Right hindlimb (tissue), 1 donor: ENCODE results near the gene PLAC9.
A peak's percentile ranks its signal among the peaks of the same experiment; 100 is the strongest.

Experiments
- DNase-seq: peaks from one replicate; pipeline ENCODE4 v3.0.0-alpha.2; 2018

PLAC9 gene

DNA sequence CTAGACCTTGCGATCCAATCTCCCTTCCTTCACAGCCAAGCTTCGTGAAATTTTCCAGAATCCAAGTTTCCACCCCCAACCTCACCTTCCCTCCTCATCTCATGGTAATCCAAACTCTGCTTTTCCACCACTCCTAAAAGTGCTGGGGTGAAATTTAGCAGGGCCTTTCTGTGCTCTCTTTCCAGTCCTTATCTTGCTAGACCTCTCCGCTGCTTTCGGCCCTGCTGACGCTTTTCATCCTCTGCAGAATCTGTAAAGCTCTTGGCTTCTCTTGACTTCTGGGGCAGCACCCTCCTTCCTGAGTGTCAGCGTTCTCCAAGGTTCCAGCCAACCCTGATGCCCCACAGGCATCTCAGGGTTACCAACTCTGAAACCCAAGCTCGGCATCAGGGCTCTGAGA is 7.7 kb downstream of the PLAC9 start:
- no peak for DNase-seq

- peak; percentile 19 for DNase-seq
Observed at GRCh38 chr10:80141696-80142460, 9.3 kb downstream of the PLAC9 start.

GRCh38 chr10:80144067-80144695 is 11.7 kb downstream of the PLAC9 start:
- peak; percentile 33 for DNase-seq

GRCh38 chr10:80144696-80145131 is 12.2 kb downstream of the PLAC9 start:
- DNase-seq = peak; percentile 19

DNA sequence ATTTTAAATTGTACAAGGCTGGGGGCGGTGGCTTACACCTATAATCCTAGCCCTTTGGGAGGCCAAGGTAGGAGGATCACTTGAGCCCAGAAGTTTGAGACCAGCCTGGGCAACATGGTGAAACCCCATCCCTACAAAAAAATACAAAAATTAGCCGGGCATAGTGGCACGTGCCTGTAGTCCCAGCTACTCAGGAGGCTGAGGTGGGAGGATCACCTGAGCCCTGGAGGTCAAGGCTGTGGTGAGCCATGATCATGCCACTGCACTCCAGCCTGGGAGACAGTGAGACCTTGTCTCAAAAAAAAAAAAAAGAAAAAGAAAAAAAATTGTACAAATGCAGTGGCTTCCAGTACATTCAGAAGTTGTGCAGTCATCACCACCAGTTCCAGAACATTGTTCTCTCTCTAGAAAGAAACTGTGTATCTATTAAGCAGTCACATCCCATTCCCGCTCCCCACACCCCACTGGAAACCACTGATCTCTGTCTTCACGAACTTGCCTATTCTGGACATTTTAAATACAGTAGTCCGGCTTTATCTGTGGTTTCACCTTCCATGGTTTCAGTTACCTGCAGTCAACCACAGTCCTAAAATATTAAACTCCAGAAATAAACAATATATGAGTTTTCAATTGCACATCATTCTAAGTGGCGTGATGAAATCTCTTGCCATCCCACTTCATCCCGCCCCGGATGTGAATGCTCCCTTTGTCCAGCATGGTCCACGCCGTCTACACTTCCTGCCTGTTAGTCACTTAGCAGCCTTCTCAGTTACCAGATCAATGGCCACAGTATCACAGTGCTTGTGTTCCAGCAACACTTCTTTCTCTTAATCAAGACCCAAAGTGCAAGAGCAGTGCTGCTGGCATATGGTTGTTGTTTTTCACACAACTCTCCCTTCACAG is 13.1 kb downstream of the PLAC9 start:
- DNase-seq = peak; percentile 25

- no peak for DNase-seq
Observed at GRCh38 chr10:80146918-80147317, 14.4 kb downstream of the PLAC9 start.

DNA sequence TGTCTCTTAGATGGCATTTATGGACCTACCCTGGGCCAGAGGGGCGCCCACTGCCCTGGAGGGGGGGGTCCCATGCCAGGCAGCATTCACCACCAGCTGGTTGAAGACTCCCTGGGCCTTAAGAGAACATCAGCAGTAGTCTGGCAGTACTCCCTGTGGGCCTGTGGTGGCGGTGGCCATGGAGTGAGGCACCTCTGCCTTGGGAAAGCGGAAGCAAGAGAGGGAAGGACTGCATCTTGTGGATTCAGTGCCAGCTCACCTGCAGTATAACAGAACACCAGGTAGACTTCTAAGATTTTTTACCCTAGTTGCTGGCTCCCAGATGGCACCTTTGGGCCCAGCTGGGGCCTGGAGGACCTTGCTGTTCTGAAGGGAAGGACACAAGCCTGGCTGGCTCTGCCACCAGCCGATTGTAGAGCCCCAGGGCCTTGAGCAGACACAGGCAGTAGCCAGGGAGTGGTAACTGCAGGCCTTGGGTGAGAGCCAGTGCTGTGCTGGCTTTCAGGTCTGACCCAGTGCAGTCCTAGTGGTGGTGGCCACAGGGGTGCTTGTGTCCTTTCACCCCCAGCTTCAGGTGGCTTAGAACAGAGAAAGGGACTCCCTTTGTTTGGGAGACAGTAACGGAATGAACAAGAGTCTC is 15.8 kb downstream of the PLAC9 start:
- no peak for DNase-seq

GRCh38 chr10:80149123-80149522 is 16.6 kb downstream of the PLAC9 start:
- no peak for DNase-seq

- DNase-seq = no peak
Observed at GRCh38 chr10:80150172-80150571, 17.6 kb downstream of the PLAC9 start.

- no peak for DNase-seq
Observed at GRCh38 chr10:80152820-80153219, 20.3 kb downstream of the PLAC9 start.

DNA sequence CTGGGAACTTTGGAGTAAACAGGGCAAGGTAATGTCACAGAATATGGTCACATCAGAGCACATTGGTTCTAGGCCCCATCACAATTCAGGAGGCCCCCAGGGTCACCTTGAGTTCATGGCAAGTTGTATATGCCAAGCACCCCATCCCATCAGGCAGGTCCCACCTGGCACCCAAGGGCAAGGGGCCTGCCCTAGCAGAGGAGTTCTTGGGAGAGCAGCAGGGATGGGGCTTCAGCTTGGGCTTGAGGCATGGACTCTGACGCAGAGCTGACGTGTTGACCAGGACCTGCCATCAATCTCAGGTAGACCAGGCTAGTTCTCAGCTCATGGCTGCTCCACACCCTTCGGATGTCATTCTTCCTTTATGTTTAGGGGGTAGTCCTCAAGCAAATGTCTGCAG is 20.9 kb downstream of the PLAC9 start:
- no peak for DNase-seq

- no peak for DNase-seq
Observed at GRCh38 chr10:80154626-80154977, 22.1 kb downstream of the PLAC9 start.

DNA sequence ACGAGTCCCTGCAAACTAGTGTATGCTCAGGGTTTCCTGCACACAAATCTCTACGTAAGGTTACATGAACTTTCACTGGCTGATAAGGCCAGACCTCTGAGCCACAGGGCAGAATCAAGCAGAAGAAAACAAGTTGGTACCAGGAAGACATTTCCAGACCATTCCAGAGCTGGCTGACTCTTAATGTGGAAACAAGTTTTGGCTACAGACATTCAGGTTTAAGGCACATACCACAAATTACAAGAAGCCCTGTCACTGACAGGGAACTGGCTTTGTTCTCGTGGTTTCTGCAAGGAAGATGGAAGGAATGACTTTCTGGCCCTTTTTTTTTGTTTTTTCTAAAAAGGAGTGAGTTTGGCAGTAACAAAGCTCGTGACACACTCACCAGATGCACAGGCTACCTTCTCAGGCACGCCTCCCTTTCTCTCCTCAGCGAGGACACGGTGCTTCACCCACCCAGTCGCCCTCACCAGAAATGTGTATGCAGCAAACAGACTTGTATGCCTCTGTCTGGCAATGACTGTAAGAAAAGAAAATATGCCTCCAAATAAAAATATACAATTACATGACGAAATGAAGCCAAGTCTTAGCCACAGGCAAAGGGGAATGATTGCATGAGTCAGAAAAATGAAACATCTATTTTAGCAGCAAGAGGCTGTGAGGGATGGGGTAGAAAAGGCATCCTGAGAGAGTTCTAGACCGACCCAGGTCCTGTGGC is 22.6 kb downstream of the PLAC9 start:
- peak; percentile 63 for DNase-seq

DNA sequence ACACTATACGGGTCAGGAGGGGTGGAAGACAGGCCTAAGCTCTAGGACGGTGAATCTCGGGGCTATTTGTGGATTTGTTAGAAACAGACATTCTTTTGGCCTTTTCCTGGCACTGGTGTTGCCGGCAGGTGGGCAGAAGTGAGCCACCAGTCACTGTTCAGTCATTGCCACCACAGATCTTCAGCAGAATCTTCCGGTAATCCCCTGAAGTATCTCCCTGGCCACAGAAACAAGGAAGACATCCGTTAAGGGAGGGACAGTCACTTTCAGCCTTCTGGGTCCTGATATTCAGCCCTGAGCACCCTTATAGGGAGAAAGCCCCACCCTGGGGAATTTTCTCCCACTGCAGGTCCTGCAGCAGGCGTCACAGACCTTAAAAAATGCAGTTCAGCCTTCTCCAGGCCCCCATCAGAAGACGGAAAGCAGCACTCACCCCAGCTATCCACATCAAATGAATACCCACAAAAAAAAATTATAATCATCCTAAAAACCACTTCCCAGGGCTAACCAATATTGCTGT is 23.2 kb downstream of the PLAC9 start:
- DNase-seq = no peak

DNA sequence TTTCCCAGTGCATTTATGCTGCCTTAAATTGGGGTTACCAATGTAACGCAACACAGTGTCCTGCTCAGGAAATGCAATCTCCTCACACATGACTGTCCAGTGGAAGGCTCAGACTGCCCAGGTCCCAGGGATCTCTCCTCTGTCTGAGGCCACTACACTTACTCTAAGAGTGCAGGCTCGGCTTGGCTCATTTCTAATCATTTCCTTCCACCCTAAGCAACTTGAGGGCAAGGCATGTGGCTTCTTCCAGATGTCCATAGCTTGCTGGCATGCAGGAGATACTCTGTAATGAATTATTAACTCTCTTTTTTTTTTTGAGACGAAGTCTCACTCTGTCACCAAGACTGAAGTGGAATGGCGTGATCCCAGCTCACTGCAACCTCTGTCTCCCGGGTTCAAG is 23.7 kb downstream of the PLAC9 start:
- no peak for DNase-seq

DNA sequence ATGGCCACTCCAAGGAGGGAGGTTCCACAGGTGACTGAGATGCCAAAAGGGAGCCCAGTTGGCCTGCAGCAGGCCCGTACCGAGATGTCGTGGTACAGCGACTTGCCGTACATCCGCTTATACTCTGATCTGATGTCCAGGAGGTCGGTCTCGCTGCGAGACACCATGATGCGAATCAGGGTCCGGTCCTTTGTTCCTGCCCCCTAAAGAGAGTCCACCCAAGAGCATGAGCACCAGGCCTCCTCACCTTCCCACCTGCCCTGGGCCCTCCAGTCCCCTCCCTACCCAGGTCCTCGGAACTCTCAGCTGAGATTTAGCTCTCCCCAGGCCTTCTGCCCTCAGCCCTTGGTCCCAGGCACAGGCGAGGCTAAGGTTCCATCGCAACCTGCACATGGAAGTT is 25.0 kb downstream of the PLAC9 start:
- no peak for DNase-seq

- no peak for DNase-seq
Observed at GRCh38 chr10:80158126-80158525, 25.6 kb downstream of the PLAC9 start.

- peak; percentile 90 for DNase-seq
Observed at GRCh38 chr10:80158598-80159127, 26.1 kb downstream of the PLAC9 start.

- DNase-seq = no peak
Observed at GRCh38 chr10:80159166-80159873, 26.8 kb downstream of the PLAC9 start.

GRCh38 chr10:80160361-80161320 is 28.1 kb downstream of the PLAC9 start:
- no peak for DNase-seq
